Measurements from ENCODE around the gene PLXNA4. TPM values are rescaled to one million over a fixed set of nuclear protein-coding genes. Genes with fewer than 3 reads are reported as not detected.

The PLXNA4 gene
- total RNA-seq, 1 experiment from 2014 or later: 0.11 TPM

GRCh38 chr7:132557489-132558044 lies 18.7 kb downstream of the PLXNA4 start:
- no TSS peak for BruUV-seq (replicated peaks)
- ChIA-PET POLR2A (ENCODE audit: low non-redundant PET) (no interaction called here), CTCF (interaction anchor here (0.5 to 1.4 kb wide), 7 partner anchors 23 to 868 kb away, joined by 3 to 7 read pairs (median 3); no protein-coding TSS in a partner anchor)
- Histone ChIP-seq H3K27ac (ENCODE audit: low read depth, low read length, poor library complexity, severe bottlenecking) (no peak overlapping the region), H3K4me3 (ENCODE audit: low read depth, low read length, poor library complexity, severe bottlenecking) (no peak overlapping the region), H3K27me3 (replicated peaks; ENCODE audit: insufficient read depth, low read depth, low read length, poor library complexity) (peaks cover 24% of the 10 kb centered on the region), H3K9me3 (ENCODE audit: low read depth, low read length, poor library complexity, severe bottlenecking) (no peaks in the 10 kb centered on the region), H3K4me1 (ENCODE audit: insufficient read depth, low read length, poor library complexity, severe bottlenecking) (peaks cover 6% of the 10 kb centered on the region), H3K36me3 (ENCODE audit: insufficient read depth, low read length, poor library complexity, severe bottlenecking) (no peaks in the 10 kb centered on the region)
- intact Hi-C loops (cut with micrococcal nuclease; ENCODE audit: unreplicated experiment): loop anchor here (2.0 kb wide), 1 partner anchor 239 kb away; no protein-coding TSS in a partner anchor
- peak; percentile 50 for DNase-seq (ENCODE audit: low spot score)
- TF ChIP-seq EZH2 (IDR thresholded peaks at IDR 0.05; ENCODE audit: borderline replicate concordance, low read depth, low read length, poor library complexity, severe bottlenecking): no peak
- TF ChIP-seq CTCF (conservative IDR thresholded peaks at IDR 0.05; ENCODE audit: low read depth, low read length): peak; percentile 41

- intact Hi-C loops (cut with micrococcal nuclease; ENCODE audit: unreplicated experiment): no loop called here
- no TSS peak for BruUV-seq (replicated peaks)
Measured at GRCh38 chr7:132554446-132554845, 21.8 kb downstream of the PLXNA4 start.

GRCh38 chr7:132553031-132553430 lies 23.2 kb downstream of the PLXNA4 start:
- H3K27me3 ChIP-seq (replicated peaks; ENCODE audit: insufficient read depth, low read depth, low read length, poor library complexity): no peaks in the 10 kb centered on the region
- peaks cover 20% of the 10 kb centered on the region for H3K4me1 ChIP-seq (ENCODE audit: insufficient read depth, low read length, poor library complexity, severe bottlenecking)
- POLR2A ChIA-PET (ENCODE audit: low non-redundant PET): interaction anchor here (0.5 kb wide), 1 partner anchor 1134 kb away, joined by 3 read pairs; no protein-coding TSS in a partner anchor
- DNase-seq (ENCODE audit: low spot score): no peak
- no peak for TF ChIP-seq EZH2 (IDR thresholded peaks at IDR 0.05; ENCODE audit: borderline replicate concordance, low read depth, low read length, poor library complexity, severe bottlenecking)
- TF ChIP-seq CTCF (conservative IDR thresholded peaks at IDR 0.05; ENCODE audit: low read depth, low read length): no peak
- BruUV-seq (replicated peaks): no TSS peak
- no peak overlapping the region for H3K27ac ChIP-seq (ENCODE audit: low read depth, low read length, poor library complexity, severe bottlenecking)
- intact Hi-C loops (cut with micrococcal nuclease; ENCODE audit: unreplicated experiment): no loop called here
- no peaks in the 10 kb centered on the region for H3K36me3 ChIP-seq (ENCODE audit: insufficient read depth, low read length, poor library complexity, severe bottlenecking)
- CTCF ChIA-PET: no interaction called here
- no peak overlapping the region for H3K4me3 ChIP-seq (ENCODE audit: low read depth, low read length, poor library complexity, severe bottlenecking)
- peaks cover 16% of the 10 kb centered on the region for H3K9me3 ChIP-seq (ENCODE audit: low read depth, low read length, poor library complexity, severe bottlenecking)

More at GRCh38 chr7:132554446-132554845, 21.8 kb downstream of the PLXNA4 start:
- no peak overlapping the region for H3K4me3 ChIP-seq (ENCODE audit: low read depth, low read length, poor library complexity, severe bottlenecking)
- no peaks in the 10 kb centered on the region for H3K27me3 ChIP-seq (replicated peaks; ENCODE audit: insufficient read depth, low read depth, low read length, poor library complexity)
- CTCF ChIA-PET: no interaction called here
- H3K36me3 ChIP-seq (ENCODE audit: insufficient read depth, low read length, poor library complexity, severe bottlenecking): no peaks in the 10 kb centered on the region
- H3K9me3 ChIP-seq (ENCODE audit: low read depth, low read length, poor library complexity, severe bottlenecking): peaks cover 16% of the 10 kb centered on the region
- H3K4me1 ChIP-seq (ENCODE audit: insufficient read depth, low read length, poor library complexity, severe bottlenecking): peaks cover 20% of the 10 kb centered on the region
- H3K27ac ChIP-seq (ENCODE audit: low read depth, low read length, poor library complexity, severe bottlenecking): no peak overlapping the region
- POLR2A ChIA-PET (ENCODE audit: low non-redundant PET): no interaction called here
- no peak for TF ChIP-seq CTCF (conservative IDR thresholded peaks at IDR 0.05; ENCODE audit: low read depth, low read length)
- TF ChIP-seq EZH2 (IDR thresholded peaks at IDR 0.05; ENCODE audit: borderline replicate concordance, low read depth, low read length, poor library complexity, severe bottlenecking): no peak
- DNase-seq (ENCODE audit: low spot score): no peak

Data from A673 (cell line).